Progenitor cell of endocrine pancreas (in vitro differentiated cells): ENCODE measurements around the gene HACD2. TPM values are rescaled to one million over a fixed set of nuclear protein-coding genes. Genes with fewer than 3 reads are reported as not detected.
"Not testable (repeated sequence)": the region's sequence is repeated elsewhere in the genome, so short reads cannot be mapped to it uniquely, and the experiment has no call there.

Source experiments
- DNase-seq: peaks from one replicate; pipeline ENCODE4 v3.0.0; 2021; ENCODE audit warnings: low spot score; ENCODE audit not compliant: unreplicated experiment
- H3K27ac Mint-ChIP-seq: 2 replicates; pipeline ENCODE4 v1.8.0; 2021; ENCODE audit warnings: mild to moderate bottlenecking, moderate library complexity, mixed read lengths
- H3K27me3 Mint-ChIP-seq: 2 replicates; pipeline ENCODE4 v1.8.0; 2021; ENCODE audit warnings: mixed read lengths
- H3K36me3 Mint-ChIP-seq: 2 replicates; pipeline ENCODE4 v1.8.0; 2022; ENCODE audit warnings: mixed read lengths; ENCODE audit not compliant: insufficient read depth
- H3K4me1 Mint-ChIP-seq: 2 replicates; pipeline ENCODE4 v1.8.0; 2021; ENCODE audit warnings: low read depth, mixed read lengths
- H3K4me3 Mint-ChIP-seq: 2 replicates; pipeline ENCODE4 v1.8.0; 2021; ENCODE audit warnings: low read depth, mild to moderate bottlenecking, moderate library complexity, mixed read lengths
- H3K9me3 Mint-ChIP-seq: 2 replicates; pipeline ENCODE4 v1.8.0; 2021; ENCODE audit warnings: low read depth, mixed read lengths
- CTCF ChIP-seq: fragments of 200-600 bp; sonication (generic); IDR thresholded peaks from one replicate; pipeline ENCODE4 v1.5.0; 2021; ENCODE audit warnings: antibody characterized with exemption, mild to moderate bottlenecking; ENCODE audit not compliant: unreplicated experiment
- total RNA-seq: library from RNA; stranded (reverse); gene quantifications from 2 replicates; pipeline ENCODE4 v1.2.1, GENCODE V29; 2021

The HACD2 gene
- total RNA-seq, 1 donor from 2014 or later: 57.6 TPM

GRCh38 chr3:123602325-123602724, 17.5 kb upstream of the HACD2 start:
- no peaks in the 10 kb centered on the region for H3K9me3 Mint-ChIP-seq
- H3K4me3 Mint-ChIP-seq: no peak overlapping the region
- no peak for TF ChIP-seq CTCF
- H3K27ac Mint-ChIP-seq: no peak overlapping the region
- H3K36me3 Mint-ChIP-seq: peaks cover 5% of the 10 kb centered on the region
- DNase-seq: no peak
- peaks cover 32% of the 10 kb centered on the region for H3K4me1 Mint-ChIP-seq
- H3K27me3 Mint-ChIP-seq: no peaks in the 10 kb centered on the region

GRCh38 chr3:123600863-123601262, 16.0 kb upstream of the HACD2 start:
- not testable (repeated sequence) for DNase-seq, H3K27me3 Mint-ChIP-seq, H3K9me3 Mint-ChIP-seq, H3K4me3 Mint-ChIP-seq, H3K36me3 Mint-ChIP-seq
- Mint-ChIP-seq H3K27ac (peak overlapping the region; percentile 81), H3K4me1 (peaks cover 19% of the 10 kb centered on the region)

DNA sequence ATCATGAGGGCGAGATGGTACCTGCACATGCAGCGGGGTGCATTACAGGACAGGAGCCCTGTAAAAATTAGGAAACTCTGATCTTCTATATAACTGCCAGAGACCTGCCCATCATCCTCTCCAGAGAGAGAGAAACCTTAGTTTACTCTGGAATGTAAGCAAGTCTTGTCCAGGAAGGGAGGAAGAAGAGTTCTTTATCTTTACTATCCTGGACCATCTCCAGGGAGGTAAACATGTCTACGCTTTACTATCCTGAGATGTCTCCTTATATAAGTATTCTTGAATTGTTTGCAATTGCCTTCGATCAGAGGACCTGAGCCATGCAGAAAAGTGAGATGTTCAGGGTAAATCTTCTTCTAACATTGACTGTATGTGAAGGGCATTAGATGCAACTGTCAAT, 12.7 kb upstream of the HACD2 start:
- H3K27me3 Mint-ChIP-seq: no peaks in the 10 kb centered on the region
- DNase-seq: no peak
- H3K27ac Mint-ChIP-seq: no peak overlapping the region
- no peak for TF ChIP-seq CTCF
- peaks cover 5% of the 10 kb centered on the region for H3K4me1 Mint-ChIP-seq
- H3K36me3 Mint-ChIP-seq: peaks cover 8% of the 10 kb centered on the region
- no peaks in the 10 kb centered on the region for H3K9me3 Mint-ChIP-seq
- no peak overlapping the region for H3K4me3 Mint-ChIP-seq

GRCh38 chr3:123595396-123596180, 10.7 kb upstream of the HACD2 start:
- Mint-ChIP-seq H3K4me3 (no peak overlapping the region), H3K4me1 (peaks cover 3% of the 10 kb centered on the region), H3K36me3 (peaks cover 17% of the 10 kb centered on the region), H3K9me3 (no peaks in the 10 kb centered on the region), H3K27ac (no peak overlapping the region), H3K27me3 (no peaks in the 10 kb centered on the region)
- no peak for TF ChIP-seq CTCF
- no peak for DNase-seq

DNA sequence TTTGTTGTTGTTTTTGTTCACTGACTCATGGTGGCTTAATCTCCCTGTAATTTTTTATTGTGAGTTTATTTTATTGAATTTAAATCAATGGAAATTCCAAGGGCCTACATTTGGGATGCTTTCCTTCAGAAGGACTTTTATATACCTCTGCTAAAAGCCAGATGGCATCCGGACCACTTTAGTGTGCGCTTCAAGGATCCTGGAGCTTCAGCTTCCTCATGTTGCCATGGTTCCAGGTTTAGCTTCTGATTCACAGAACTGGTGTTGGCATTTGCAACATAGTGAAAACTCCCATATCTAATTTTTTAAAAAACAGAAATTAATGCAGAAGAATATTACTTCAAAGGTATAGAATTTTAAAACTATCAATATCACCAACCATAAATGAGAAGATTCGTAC, 8.5 kb upstream of the HACD2 start:
- H3K27ac Mint-ChIP-seq: no peak overlapping the region
- no peaks in the 10 kb centered on the region for H3K27me3 Mint-ChIP-seq
- no peak overlapping the region for H3K4me3 Mint-ChIP-seq
- peaks cover 5% of the 10 kb centered on the region for H3K9me3 Mint-ChIP-seq
- H3K4me1 Mint-ChIP-seq: peaks cover 1% of the 10 kb centered on the region
- no peak for TF ChIP-seq CTCF
- no peak for DNase-seq
- H3K36me3 Mint-ChIP-seq: peaks cover 33% of the 10 kb centered on the region
